PC-3 (cell line): ENCODE data around the gene BAZ2B.

Source experiments
- EZH2 ChIP-seq: fragments of 300-600 bp; sonication (generic); IDR thresholded peaks from one replicate; pipeline ENCODE4 v1.6.1; 2017; ENCODE audit warnings: antibody characterized with exemption, mild to moderate bottlenecking, low read length; ENCODE audit not compliant: unreplicated experiment
- TF ChIP-seq, protein P1 (sequence below): fragments of 300-600 bp; sonication (generic); conservative IDR thresholded peaks from 2 replicates; pipeline ENCODE4 v1.5.1; 2017; ENCODE audit warnings: antibody characterized with exemption, low read depth, mild to moderate bottlenecking, low read length

DNA sequence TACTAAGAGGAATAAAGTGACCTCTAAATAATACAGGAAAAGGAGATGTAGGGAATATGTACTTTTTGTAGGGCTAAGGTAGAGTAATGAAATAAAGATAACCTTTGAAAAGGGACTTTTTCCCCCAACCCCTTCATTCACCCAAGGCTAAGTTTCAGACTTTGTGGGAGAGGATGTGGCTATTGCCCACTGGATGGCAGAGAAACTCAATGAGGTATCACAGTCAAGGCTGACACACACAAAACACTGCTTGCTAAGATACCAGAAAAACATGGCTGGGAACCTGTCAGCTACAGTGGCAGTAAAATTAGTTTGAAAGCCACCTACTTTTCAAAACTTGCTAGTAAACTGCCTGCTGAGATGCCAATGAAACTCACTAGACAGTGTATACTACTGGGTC is 171.0 kb downstream of the BAZ2B start:
- TF ChIP-seq, protein P1, sequence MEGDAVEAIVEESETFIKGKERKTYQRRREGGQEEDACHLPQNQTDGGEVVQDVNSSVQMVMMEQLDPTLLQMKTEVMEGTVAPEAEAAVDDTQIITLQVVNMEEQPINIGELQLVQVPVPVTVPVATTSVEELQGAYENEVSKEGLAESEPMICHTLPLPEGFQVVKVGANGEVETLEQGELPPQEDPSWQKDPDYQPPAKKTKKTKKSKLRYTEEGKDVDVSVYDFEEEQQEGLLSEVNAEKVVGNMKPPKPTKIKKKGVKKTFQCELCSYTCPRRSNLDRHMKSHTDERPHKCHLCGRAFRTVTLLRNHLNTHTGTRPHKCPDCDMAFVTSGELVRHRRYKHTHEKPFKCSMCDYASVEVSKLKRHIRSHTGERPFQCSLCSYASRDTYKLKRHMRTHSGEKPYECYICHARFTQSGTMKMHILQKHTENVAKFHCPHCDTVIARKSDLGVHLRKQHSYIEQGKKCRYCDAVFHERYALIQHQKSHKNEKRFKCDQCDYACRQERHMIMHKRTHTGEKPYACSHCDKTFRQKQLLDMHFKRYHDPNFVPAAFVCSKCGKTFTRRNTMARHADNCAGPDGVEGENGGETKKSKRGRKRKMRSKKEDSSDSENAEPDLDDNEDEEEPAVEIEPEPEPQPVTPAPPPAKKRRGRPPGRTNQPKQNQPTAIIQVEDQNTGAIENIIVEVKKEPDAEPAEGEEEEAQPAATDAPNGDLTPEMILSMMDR: no peak
- TF ChIP-seq EZH2: no peak
